SK-N-SH treated with all-trans-retinoic acid at 6 μM for 48 hours (cell line): ENCODE measurements around the gene PPP1R1B.

Experiments
- CREB5 ChIP-seq: fragments of 250-450 bp; sonication (Bioruptor Pico); IDR thresholded peaks from 2 replicates; pipeline ENCODE4 v1.5.1; 2020; ENCODE audit warnings: low read depth, mild to moderate bottlenecking, moderate library complexity
- ESRRG ChIP-seq: fragments of 250-450 bp; sonication (Bioruptor Pico); IDR thresholded peaks from 2 replicates; pipeline ENCODE4 v1.6.1; 2021; ENCODE audit warnings: mild to moderate bottlenecking
- OSR1 ChIP-seq: fragments of 250-450 bp; sonication (Bioruptor Pico); IDR thresholded peaks from 2 replicates; pipeline ENCODE4 v1.8.0; 2022; ENCODE audit warnings: moderate library complexity, mild to moderate bottlenecking, inconsistent platforms
- PATZ1 ChIP-seq: fragments of 250-450 bp; sonication (Bioruptor Pico); IDR thresholded peaks from 2 replicates; pipeline ENCODE4 v1.8.0; 2020; ENCODE audit warnings: mild to moderate bottlenecking, moderate library complexity, borderline replicate concordance
- SNAI2 ChIP-seq: fragments of 250-450 bp; sonication (Bioruptor Pico); IDR thresholded peaks from 2 replicates; pipeline ENCODE4 v1.5.0; 2020; ENCODE audit warnings: mild to moderate bottlenecking, moderate library complexity
- ZFP3 ChIP-seq: fragments of 250-450 bp; sonication (Bioruptor Pico); IDR thresholded peaks from 2 replicates; pipeline ENCODE4 v1.5.0; 2020; ENCODE audit warnings: mild to moderate bottlenecking, moderate library complexity
- ZFP30 ChIP-seq: fragments of 450-650 bp; formaldehyde crosslinking; IDR thresholded peaks from 2 replicates; pipeline ENCODE4 v1.5.0; 2022; ENCODE audit warnings: mild to moderate bottlenecking, moderate library complexity
- ZNF565 ChIP-seq: fragments of 450-650 bp; formaldehyde crosslinking; conservative IDR thresholded peaks from 2 replicates; pipeline ENCODE4 v1.5.0; 2020; ENCODE audit warnings: low read depth, mild to moderate bottlenecking, moderate library complexity
- ZNF70 ChIP-seq: fragments of 450-650 bp; formaldehyde crosslinking; IDR thresholded peaks from 2 replicates; pipeline ENCODE4 v1.5.0; 2020; ENCODE audit warnings: mild to moderate bottlenecking, moderate library complexity
- ZNF8 ChIP-seq: fragments of 450-650 bp; formaldehyde crosslinking; IDR thresholded peaks from 2 replicates; pipeline ENCODE4 v1.5.0; 2020; ENCODE audit warnings: mild to moderate bottlenecking, moderate library complexity

GRCh38 chr17:39607851-39608130, 19.0 kb upstream of the PPP1R1B start, which contains the start of gene NEUROD2:
- no peak for TF ChIP-seq SNAI2 (CRISPR knock-in tag)
- no peak for TF ChIP-seq PATZ1 (CRISPR knock-in tag)
- no peak for TF ChIP-seq ZNF70 (CRISPR knock-in tag)
- TF ChIP-seq OSR1 (CRISPR knock-in tag) = no peak
- no peak for TF ChIP-seq CREB5
- TF ChIP-seq ZFP3 = no peak
- TF ChIP-seq ZNF8 (CRISPR knock-in tag) = no peak
- no peak for TF ChIP-seq ZNF565 (CRISPR knock-in tag)
- no peak for TF ChIP-seq ZFP30 (CRISPR knock-in tag)
- no peak for TF ChIP-seq ESRRG (CRISPR knock-in tag)
